A549 (cell line): Measurements from ENCODE around the gene PPP2R2C.

Experiments used
- CTCF ChIP-seq: fragments of >200 bp; sonication (Bioruptor Twin); formaldehyde crosslinking; IDR thresholded peaks from 3 replicates; pipeline ENCODE4 v1.5.1; 2016
- ELK1 ChIP-seq: fragments of 150-350 bp; IDR thresholded peaks from 2 replicates; pipeline ENCODE4 v1.6.1; 2014; ENCODE audit warnings: low read depth, mild to moderate bottlenecking, low read length
- FOSL2 ChIP-seq, 2 experiments: fragments of 450-650 bp in 1 of 2; fragments of >200 bp in 1 of 2; sonication (Bioruptor Twin) in 1 of 2; formaldehyde crosslinking; IDR thresholded peaks; 2 replicates each; pipeline versions ENCODE4 v1.5.0 to v1.6.1; 2016 to 2020; ENCODE audit warnings: mild to moderate bottlenecking in 1 of 2, moderate library complexity in 1 of 2
- HOXA7 ChIP-seq: fragments of 250-450 bp; sonication (Bioruptor Pico); IDR thresholded peaks from 2 replicates; pipeline ENCODE4 v1.5.0; 2020; ENCODE audit warnings: mild to moderate bottlenecking, moderate library complexity
- HOXB5 ChIP-seq: fragments of 250-450 bp; sonication (Bioruptor Pico); IDR thresholded peaks from 2 replicates; pipeline ENCODE4 v1.5.0; 2020; ENCODE audit warnings: mild to moderate bottlenecking, moderate library complexity
- NFE2L2 ChIP-seq: fragments of 150-350 bp; conservative IDR thresholded peaks from 2 replicates; pipeline ENCODE4 v1.6.1; 2014; ENCODE audit warnings: low read length
- POLR2A ChIP-seq: IDR thresholded peaks from 2 replicates; pipeline ENCODE4 v1.6.1; 2012; ENCODE audit warnings: mild to moderate bottlenecking, low read length
- REST ChIP-seq: fragments of 200-600 bp; sonication (generic); IDR thresholded peaks from 2 replicates; pipeline ENCODE4 v1.6.1; 2016; ENCODE audit warnings: antibody characterized with exemption, mild to moderate bottlenecking, moderate library complexity
- RFX5 ChIP-seq: fragments of 450-650 bp; IDR thresholded peaks from 2 replicates; pipeline ENCODE4 v1.7.1; 2014; ENCODE audit warnings: antibody characterized with exemption, mild to moderate bottlenecking, moderate library complexity

DNA sequence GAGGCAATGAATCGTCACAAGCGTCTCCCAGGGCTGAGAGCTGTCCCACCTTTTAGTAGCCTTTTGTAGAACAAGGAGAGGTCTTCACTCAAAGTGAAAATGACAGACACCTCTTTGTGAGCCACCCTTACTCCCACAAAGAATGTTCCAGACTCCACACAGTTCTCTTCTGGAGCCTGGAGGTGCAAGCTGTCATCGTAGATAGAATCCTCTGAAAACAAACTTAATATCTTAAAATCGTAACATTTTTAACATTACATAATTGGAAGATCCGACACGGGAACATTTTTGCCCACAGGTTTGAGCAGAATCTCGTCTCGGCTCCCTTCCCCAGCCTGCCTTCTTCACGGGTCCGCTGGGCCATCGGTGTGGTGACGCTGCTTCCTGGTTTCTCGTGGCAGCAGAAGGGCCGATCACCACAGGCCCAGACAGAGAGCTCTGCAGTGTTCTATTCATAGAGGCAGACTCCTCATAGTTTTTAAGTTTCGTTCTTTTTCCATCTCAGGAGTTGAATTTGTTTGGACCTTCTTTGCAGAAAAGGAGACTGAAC lies 175.1 kb downstream of the PPP2R2C start:
- TF ChIP-seq HOXA7 (no peak), RFX5 (no peak), FOSL2 (IDR thresholded peaks at IDR 0.05) (no peak), FOSL2 (CRISPR knock-in tag; IDR thresholded peaks at IDR 0.05) (no peak), CTCF (no peak), ELK1 (no peak), HOXB5 (CRISPR knock-in tag) (no peak), REST (no peak), POLR2A (no peak), NFE2L2 (no peak)
